ENCODE data around the gene RBBP7.

The RBBP7 gene

DNA sequence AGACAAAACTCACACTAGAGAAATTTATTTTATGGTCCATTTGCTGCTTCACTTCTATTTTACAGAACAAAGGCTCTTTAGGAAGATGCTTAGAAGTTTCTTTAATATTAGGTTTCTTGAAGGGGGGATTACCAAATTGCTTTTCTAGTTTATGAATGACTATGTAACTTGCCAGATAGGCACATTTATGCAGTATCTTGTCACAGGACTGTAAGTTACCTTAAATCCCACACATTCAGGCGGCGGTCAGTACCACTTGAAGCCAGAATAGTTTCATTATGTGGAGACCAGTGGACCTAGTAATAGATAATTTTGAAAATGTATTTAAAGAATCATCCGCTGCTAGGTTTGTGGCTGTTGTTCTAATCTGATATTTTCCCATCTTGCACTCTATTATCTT lies 18.3 kb downstream of the RBBP7 start:
- DNase-seq (ENCODE audit: low spot score): no peak
- Mint-ChIP-seq H3K4me3 (no peak overlapping the region), H3K36me3 (ENCODE audit: low read depth) (peaks cover 51% of the 10 kb centered on the region), H3K27me3 (ENCODE audit: low read depth) (no peaks in the 10 kb centered on the region), H3K4me1 (ENCODE audit: low read depth) (peaks cover 7% of the 10 kb centered on the region), H3K9me3 (no peaks in the 10 kb centered on the region), H3K27ac (no peak overlapping the region)

DNA sequence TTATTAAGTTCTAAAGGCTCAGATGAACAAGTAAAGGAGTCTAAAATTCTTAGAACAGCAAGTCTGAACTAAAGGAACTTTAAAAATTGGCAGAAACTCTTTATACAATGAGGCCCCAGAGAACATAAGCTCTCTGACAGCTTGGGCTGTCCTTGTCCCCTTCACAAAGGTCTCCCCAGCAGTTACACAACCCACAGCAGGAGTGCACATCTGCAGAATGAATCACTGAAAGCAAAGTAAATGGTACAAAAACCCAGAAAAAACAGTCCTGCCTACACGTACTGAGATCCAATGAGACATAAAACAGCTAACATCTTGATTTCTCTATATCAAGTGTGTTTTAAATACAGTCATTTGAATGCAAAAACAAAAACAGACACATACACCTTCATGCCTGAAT lies 18.7 kb downstream of the RBBP7 start:
- H3K27me3 Mint-ChIP-seq (ENCODE audit: low read depth): no peaks in the 10 kb centered on the region
- no peaks in the 10 kb centered on the region for H3K9me3 Mint-ChIP-seq
- peaks cover 47% of the 10 kb centered on the region for H3K36me3 Mint-ChIP-seq (ENCODE audit: low read depth)
- no peak overlapping the region for H3K4me3 Mint-ChIP-seq
- H3K4me1 Mint-ChIP-seq (ENCODE audit: low read depth): peaks cover 5% of the 10 kb centered on the region
- H3K27ac Mint-ChIP-seq: no peak overlapping the region
- DNase-seq (ENCODE audit: low spot score): no peak

DNA sequence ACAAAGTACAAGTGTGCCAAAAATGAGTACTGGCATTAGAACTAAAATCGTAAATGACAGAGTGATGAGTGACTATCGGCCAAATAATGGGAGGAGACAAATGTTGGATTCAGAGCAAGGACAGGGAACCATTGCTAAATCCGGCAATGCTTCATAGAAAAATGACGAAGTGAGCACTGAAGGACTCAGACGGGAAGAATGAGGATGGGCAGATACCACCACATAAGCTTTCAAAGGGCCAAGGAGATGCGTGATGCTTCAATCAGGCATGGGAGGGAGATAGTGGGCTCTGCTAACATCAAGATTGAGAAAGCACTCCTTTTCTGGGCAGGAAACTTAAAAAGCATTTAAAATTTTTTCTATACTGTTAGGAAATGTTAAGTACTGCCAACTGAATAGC lies 21.6 kb downstream of the RBBP7 start:
- Mint-ChIP-seq H3K27ac (no peak overlapping the region), H3K4me1 (ENCODE audit: low read depth) (peaks cover 7% of the 10 kb centered on the region), H3K4me3 (no peak overlapping the region), H3K27me3 (ENCODE audit: low read depth) (no peaks in the 10 kb centered on the region), H3K9me3 (no peaks in the 10 kb centered on the region), H3K36me3 (ENCODE audit: low read depth) (peaks cover 44% of the 10 kb centered on the region)
- DNase-seq (ENCODE audit: low spot score): no peak

DNA sequence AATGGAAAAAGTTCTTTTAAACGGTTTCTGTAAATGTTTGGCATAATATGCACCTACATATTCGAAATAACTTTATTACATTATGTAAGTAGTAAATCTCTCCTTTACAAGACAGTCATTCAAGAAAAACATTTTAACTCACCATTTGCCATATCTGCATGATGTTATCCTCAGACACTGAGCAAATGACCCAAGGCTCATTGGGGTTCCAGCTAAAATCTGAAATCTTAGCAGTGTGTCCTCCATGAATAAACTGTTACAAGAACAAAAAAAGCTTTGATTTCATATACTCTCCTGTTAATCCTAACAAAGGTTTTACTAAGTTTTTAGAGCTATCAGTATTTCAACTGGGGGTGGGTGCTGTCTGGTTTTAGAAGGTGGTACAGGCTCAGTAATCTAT lies 24.5 kb downstream of the RBBP7 start:
- Mint-ChIP-seq H3K36me3 (ENCODE audit: low read depth) (peaks cover 31% of the 10 kb centered on the region), H3K27ac (no peak overlapping the region), H3K9me3 (no peaks in the 10 kb centered on the region), H3K4me1 (ENCODE audit: low read depth) (peaks cover 7% of the 10 kb centered on the region), H3K4me3 (no peak overlapping the region), H3K27me3 (ENCODE audit: low read depth) (no peaks in the 10 kb centered on the region)
- no peak for DNase-seq (ENCODE audit: low spot score)

DNA sequence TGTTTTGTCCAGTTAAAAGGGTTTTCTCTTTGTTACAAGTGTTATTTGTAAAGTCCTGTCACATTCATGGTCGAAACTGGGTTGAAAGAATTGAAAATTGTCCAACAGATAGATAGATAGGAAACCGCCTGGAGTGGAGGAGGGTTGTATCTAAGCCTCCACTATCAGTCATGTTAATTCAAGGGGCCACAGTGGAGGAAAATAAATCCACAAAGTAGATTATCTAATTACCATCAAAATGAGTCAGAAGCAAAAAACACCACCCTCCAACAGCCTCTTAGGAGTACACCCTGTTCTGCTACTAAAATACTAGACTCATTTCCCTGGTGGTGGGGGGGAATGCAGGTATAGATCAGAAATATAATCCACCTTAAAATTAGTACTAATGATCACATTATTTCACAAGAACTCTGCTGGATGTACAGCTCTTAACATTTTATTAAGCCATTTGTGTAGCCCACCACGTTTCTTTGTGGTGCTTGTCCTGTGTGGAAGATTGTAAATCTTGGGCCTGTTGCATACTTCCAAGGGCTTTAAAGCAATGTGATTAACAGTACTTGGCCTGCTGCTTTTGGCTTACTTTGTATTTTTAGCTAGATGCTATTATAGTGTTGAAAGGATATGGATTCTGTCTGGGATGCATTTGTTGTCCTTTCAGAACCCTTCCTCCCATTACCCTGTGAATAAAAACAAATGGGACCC lies 26.8 kb downstream of the RBBP7 start:
- Mint-ChIP-seq H3K9me3 (no peaks in the 10 kb centered on the region), H3K27ac (peak overlapping the region; percentile 20), H3K36me3 (ENCODE audit: low read depth) (peaks cover 29% of the 10 kb centered on the region), H3K4me1 (ENCODE audit: low read depth) (peaks cover 3% of the 10 kb centered on the region), H3K27me3 (ENCODE audit: low read depth) (no peaks in the 10 kb centered on the region), H3K4me3 (no peak overlapping the region)
- DNase-seq (ENCODE audit: low spot score): no peak

DNA sequence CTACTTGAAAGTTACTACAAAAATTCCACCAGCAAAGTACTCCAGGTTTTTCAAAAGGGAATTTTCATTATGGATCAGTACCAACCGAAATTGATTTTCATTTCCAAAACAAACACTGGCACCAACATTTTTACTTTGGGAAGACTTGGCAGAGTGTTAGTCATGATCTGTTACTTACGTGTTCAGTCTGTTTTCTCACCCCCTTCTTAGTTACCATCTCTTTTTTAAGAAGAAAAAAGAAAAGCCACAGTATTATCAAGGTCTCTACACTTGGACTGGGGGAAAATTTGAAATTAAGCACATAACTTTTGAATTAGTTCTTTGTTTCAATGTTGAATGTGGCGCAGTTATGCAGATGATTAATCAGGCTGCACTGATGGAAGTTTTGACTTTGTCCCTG lies 27.5 kb downstream of the RBBP7 start:
- peaks cover 25% of the 10 kb centered on the region for H3K36me3 Mint-ChIP-seq (ENCODE audit: low read depth)
- no peak for DNase-seq (ENCODE audit: low spot score)
- no peak overlapping the region for H3K27ac Mint-ChIP-seq
- H3K4me1 Mint-ChIP-seq (ENCODE audit: low read depth): peaks cover 3% of the 10 kb centered on the region
- H3K27me3 Mint-ChIP-seq (ENCODE audit: low read depth): no peaks in the 10 kb centered on the region
- H3K4me3 Mint-ChIP-seq: no peak overlapping the region
- H3K9me3 Mint-ChIP-seq: no peaks in the 10 kb centered on the region

DNA sequence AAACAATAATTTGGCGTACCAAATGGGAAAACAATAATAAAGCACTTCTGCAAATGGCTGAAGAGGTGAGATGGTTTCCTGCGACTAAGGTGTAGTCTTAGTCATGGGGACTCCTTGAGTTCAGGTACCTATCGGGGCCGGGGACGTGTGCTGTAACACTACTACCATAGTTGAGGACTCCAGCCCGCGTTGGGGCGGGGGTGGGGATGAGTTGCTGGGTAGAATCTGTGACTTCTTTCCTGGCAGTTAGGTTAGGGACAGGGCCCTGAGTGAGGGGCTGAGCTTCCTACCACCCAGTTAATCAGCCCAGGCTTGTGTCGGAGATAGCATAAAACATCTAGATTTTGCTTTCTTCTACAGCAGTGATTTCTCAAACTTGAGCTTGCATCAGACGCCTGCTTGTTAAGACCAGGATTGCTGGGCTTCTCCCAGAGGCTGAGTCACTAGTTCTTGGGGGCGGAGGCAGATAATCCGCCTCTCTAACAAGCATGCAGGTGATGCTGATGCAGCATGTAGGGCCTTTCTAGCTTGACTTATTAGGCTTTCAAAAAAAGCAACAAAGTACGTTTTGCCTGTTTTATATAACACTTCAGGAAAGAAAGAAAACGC lies 30.2 kb downstream of the RBBP7 start:
- Mint-ChIP-seq H3K27me3 (ENCODE audit: low read depth) (no peaks in the 10 kb centered on the region), H3K9me3 (no peaks in the 10 kb centered on the region), H3K36me3 (ENCODE audit: low read depth) (peaks cover 23% of the 10 kb centered on the region), H3K27ac (no peak overlapping the region), H3K4me3 (no peak overlapping the region), H3K4me1 (ENCODE audit: low read depth) (no peaks in the 10 kb centered on the region)
- DNase-seq (ENCODE audit: low spot score): no peak

DNA sequence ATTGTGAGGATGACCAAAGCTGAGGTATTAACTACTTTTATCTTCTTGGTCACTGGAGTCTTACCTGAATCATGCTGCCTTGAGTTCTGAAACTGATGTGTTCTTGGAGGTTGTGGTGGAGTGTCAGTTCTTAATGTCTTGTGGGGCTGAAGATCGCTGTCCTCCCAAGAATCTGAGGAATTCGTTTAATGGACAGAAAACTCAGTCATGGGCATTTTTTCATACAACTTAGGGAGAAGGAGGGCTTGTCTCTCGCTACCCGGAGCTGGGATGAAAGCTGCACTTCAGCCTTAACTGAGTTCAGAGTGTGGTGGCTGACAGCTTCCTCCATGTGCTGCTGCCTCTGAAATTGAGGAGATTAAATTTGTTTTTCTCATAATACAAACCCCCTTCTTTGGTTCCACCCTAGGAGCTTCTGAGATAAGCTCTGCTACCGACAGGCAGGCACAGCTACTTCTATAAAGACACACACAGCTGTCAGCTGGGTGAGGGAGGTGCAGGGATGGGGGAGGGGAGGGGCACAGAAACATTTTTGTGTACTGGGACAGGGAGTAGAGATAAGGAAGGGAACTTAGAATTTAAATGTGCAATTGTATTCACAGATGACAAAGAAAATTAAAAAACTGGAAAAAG lies 30.8 kb downstream of the RBBP7 start:
- no peaks in the 10 kb centered on the region for H3K9me3 Mint-ChIP-seq
- DNase-seq (ENCODE audit: low spot score): no peak
- no peak overlapping the region for H3K27ac Mint-ChIP-seq

DNA sequence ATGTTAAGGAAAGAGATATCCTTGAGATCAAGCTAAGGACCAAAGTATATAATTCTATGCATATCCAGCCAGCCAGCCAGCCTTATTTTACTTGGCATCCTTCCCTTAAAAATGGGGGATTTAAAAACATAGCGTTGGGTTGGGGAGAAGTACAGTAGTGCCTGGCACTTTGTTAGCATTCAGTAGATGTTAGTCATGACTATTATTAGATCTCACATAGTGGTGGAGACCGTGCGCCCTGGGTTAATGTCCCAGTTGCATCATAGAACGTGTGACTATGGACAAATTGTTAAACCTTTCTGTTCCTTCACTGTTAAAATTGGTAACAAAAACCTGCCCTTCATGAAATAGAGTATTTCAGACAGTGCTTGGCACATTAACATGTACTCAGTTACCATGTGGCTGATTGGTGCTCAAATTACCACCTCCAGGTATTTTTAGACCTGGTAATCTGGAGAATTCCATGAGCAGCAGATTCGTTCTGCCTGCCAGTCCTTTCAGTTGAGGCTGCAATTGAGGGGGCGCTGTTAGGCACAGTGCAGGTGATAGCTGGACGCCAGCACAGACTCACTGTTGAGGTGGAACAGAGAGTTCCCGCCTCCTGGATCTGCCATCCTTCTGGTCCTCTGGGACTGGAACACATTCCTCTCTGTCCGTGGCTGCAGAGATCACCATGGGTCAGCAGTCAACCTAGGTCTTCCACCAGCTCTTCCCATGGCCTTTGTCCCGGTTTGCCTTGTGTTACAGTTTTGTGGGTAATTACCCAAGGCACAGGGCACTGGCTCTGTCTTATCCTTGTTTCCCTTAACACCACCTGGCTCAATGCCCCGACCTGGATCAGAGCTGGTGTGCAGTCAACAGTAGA lies 31.7 kb downstream of the RBBP7 start:
- Mint-ChIP-seq H3K36me3 (ENCODE audit: low read depth) (peaks cover 22% of the 10 kb centered on the region), H3K4me1 (ENCODE audit: low read depth) (no peaks in the 10 kb centered on the region), H3K27ac (no peak overlapping the region), H3K4me3 (no peak overlapping the region), H3K9me3 (no peaks in the 10 kb centered on the region), H3K27me3 (ENCODE audit: low read depth) (no peaks in the 10 kb centered on the region)
- DNase-seq (ENCODE audit: low spot score): no peak

More for the DNA sequence above, 30.8 kb downstream of the RBBP7 start:
- Mint-ChIP-seq H3K4me3 (no peak overlapping the region), H3K27me3 (ENCODE audit: low read depth) (no peaks in the 10 kb centered on the region), H3K36me3 (ENCODE audit: low read depth) (peaks cover 19% of the 10 kb centered on the region), H3K4me1 (ENCODE audit: low read depth) (no peaks in the 10 kb centered on the region)

DNA sequence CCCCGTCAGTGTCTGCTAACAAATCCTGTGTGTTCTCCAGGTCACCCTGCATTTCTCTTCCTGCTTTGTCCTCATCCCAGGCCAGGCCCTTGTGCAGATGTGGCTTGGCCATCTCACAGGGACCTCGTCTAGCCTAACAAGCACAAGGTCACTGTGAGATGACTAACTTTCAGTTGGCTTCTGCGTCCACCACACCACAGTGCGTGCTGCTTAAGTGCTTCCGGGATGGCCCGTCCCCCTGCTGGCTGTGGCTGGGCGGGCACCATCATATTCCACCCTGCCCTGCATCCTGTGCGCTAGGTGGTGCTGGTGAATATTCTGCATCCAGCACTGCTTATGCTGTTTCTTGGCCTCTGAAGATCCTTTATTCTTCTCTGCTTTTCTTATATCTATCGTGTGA lies 33.8 kb downstream of the RBBP7 start:
- no peak for DNase-seq (ENCODE audit: low spot score)
- H3K4me3 Mint-ChIP-seq: no peak overlapping the region
- no peaks in the 10 kb centered on the region for H3K9me3 Mint-ChIP-seq
- H3K4me1 Mint-ChIP-seq (ENCODE audit: low read depth): no peaks in the 10 kb centered on the region
- peaks cover 27% of the 10 kb centered on the region for H3K36me3 Mint-ChIP-seq (ENCODE audit: low read depth)
- H3K27ac Mint-ChIP-seq: no peak overlapping the region
- H3K27me3 Mint-ChIP-seq (ENCODE audit: low read depth): no peaks in the 10 kb centered on the region

DNA sequence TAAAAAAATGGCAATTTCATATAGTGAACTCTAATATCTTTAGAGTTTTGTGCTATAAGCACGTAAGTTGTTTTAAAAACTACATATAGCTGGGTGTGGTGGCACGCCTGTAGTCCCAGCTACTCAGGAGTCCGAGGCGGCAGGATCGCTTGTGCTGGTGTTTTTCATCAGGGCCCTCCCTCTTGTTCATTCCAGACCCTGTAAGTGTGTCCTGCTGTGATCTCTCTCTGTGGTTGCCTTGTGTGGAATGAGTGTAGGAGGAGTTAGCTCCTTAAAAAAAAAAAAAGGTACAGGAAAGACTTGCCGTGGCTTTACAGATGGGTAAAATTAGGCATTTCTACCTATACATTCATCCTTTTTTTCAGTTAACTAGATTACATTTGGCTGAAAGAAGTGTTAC lies 35.4 kb downstream of the RBBP7 start:
- no peaks in the 10 kb centered on the region for H3K27me3 Mint-ChIP-seq (ENCODE audit: low read depth)
- H3K9me3 Mint-ChIP-seq: no peaks in the 10 kb centered on the region
- no peak overlapping the region for H3K4me3 Mint-ChIP-seq
- H3K36me3 Mint-ChIP-seq (ENCODE audit: low read depth): peaks cover 26% of the 10 kb centered on the region
- DNase-seq (ENCODE audit: low spot score): no peak
- no peaks in the 10 kb centered on the region for H3K4me1 Mint-ChIP-seq (ENCODE audit: low read depth)
- H3K27ac Mint-ChIP-seq: no peak overlapping the region

DNA sequence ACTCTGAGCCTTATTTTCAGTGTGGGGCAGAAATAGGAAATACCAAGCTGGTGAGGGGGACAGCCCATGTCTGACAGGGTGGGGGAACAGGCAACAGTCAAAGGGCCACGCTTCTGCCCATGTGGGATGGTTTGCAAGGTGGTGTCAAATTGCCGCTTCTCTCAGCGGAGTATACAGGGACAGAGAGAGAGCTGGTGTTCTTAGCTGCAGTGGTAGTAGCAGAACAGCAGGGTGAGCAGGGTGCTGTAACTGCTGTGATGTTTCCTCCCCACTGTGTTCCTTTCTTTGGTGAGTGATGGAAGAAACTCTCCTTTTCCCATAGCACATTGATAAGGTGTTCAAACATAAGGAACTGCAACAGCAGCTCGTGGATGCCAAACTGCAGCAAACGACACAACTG lies 37.9 kb downstream of the RBBP7 start:
- H3K4me1 Mint-ChIP-seq (ENCODE audit: low read depth): no peaks in the 10 kb centered on the region
- no peak overlapping the region for H3K27ac Mint-ChIP-seq
- no peaks in the 10 kb centered on the region for H3K27me3 Mint-ChIP-seq (ENCODE audit: low read depth)
- H3K4me3 Mint-ChIP-seq: no peak overlapping the region
- H3K9me3 Mint-ChIP-seq: no peaks in the 10 kb centered on the region
- no peak for DNase-seq (ENCODE audit: low spot score)
- peaks cover 21% of the 10 kb centered on the region for H3K36me3 Mint-ChIP-seq (ENCODE audit: low read depth)

DNA sequence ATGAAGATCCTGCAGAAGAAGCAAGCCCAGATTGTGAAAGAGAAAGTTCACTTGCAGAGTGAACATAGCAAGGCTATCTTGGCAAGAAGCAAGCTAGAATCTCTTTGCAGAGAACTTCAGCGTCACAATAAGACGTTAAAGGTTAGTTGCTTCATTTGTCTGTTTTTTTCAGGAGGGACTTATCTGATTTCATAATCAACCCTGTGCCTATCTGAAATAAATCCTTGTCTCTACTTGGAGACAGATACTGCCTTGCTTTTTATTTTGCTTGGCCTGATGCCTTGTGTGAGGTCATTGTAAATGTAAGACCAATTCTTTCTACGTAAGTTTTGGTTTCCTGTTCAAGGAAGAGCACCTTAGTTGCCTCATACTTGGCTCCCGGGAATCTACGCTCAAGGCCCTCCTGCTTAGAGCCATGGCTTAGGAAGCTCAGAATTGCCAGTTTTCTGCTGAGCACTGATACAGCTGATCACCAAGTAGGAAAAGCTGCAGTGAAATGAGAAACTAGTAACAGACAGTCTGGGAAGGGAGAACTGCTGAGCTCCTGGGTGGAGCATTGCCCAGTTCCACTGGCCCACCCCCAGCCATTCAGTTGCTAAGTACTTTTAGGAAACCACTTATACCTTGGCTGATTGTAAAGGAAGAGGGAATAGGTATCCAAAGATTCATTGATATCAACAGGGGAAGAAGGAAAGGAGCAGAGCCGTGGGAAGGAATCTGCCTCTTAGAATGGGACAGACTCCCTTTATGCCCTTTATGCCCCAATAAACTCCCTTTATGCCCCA lies 41.8 kb downstream of the RBBP7 start:
- no peak for DNase-seq (ENCODE audit: low spot score)
- no peak overlapping the region for H3K27ac Mint-ChIP-seq
- H3K4me3 Mint-ChIP-seq: no peak overlapping the region
- H3K36me3 Mint-ChIP-seq (ENCODE audit: low read depth): peaks cover 20% of the 10 kb centered on the region
- no peaks in the 10 kb centered on the region for H3K27me3 Mint-ChIP-seq (ENCODE audit: low read depth)
- peaks cover 3% of the 10 kb centered on the region for H3K4me1 Mint-ChIP-seq (ENCODE audit: low read depth)
- no peaks in the 10 kb centered on the region for H3K9me3 Mint-ChIP-seq

All from T-helper 2 cell treated with Interferon-gamma antibody and Interleukin-4, amounts not matched to agents 5 μg/mL and 100 μg/mL, for 36 hours (primary cell).